CD4-positive, alpha-beta T cell treated with Interleukin-17A for 4 hours (primary cell): ENCODE results near the gene SSBP3.
"Not testable (repeated sequence)": the region's sequence is repeated elsewhere in the genome, so short reads cannot be mapped to it uniquely, and the experiment has no call there.

Experiments
- DNase-seq: peaks from one replicate; pipeline ENCODE4 v3.0.0-alpha.2; 2020; ENCODE audit warnings: mixed read lengths

Gene SSBP3

GRCh38 chr1:54239035-54239383 lies 167.2 kb downstream of the SSBP3 start:
- DNase-seq = no peak

- no peak for DNase-seq
Observed at GRCh38 chr1:54238353-54239034, 167.7 kb downstream of the SSBP3 start.

GRCh38 chr1:54237586-54237985 lies 168.6 kb downstream of the SSBP3 start:
- no peak for DNase-seq

GRCh38 chr1:54234284-54234683 lies 171.9 kb downstream of the SSBP3 start:
- no peak for DNase-seq

GRCh38 chr1:54233196-54233595 lies 173.0 kb downstream of the SSBP3 start:
- not testable (repeated sequence) for DNase-seq

GRCh38 chr1:54230507-54231339 lies 175.5 kb downstream of the SSBP3 start:
- no peak for DNase-seq

- DNase-seq = peak; percentile 10
Observed at GRCh38 chr1:54229281-54229891, 176.8 kb downstream of the SSBP3 start.

- no peak for DNase-seq
Observed at GRCh38 chr1:54228638-54229079, 177.5 kb downstream of the SSBP3 start.

- no peak for DNase-seq
Observed at GRCh38 chr1:54227891-54228310, 178.3 kb downstream of the SSBP3 start.

- no peak for DNase-seq
Observed at GRCh38 chr1:54227091-54227602, 179.0 kb downstream of the SSBP3 start.

GRCh38 chr1:54225986-54226559 lies 180.1 kb downstream of the SSBP3 start:
- DNase-seq = no peak

GRCh38 chr1:54225378-54225777 lies 180.8 kb downstream of the SSBP3 start:
- DNase-seq = no peak

- no peak for DNase-seq
Observed at GRCh38 chr1:54224233-54224632, 182.0 kb downstream of the SSBP3 start.

- no peak for DNase-seq
Observed at GRCh38 chr1:54223441-54224202, 182.6 kb downstream of the SSBP3 start.

GRCh38 chr1:54222711-54223110 lies 183.5 kb downstream of the SSBP3 start:
- DNase-seq = no peak

GRCh38 chr1:54221867-54222484 lies 184.2 kb downstream of the SSBP3 start:
- DNase-seq = no peak

GRCh38 chr1:54221113-54221834 lies 184.9 kb downstream of the SSBP3 start:
- no peak for DNase-seq

- no peak for DNase-seq
Observed at GRCh38 chr1:54220004-54220811, 186.0 kb downstream of the SSBP3 start.

- no peak for DNase-seq
Observed at GRCh38 chr1:54219688-54220003, 186.5 kb downstream of the SSBP3 start.

- no peak for DNase-seq
Observed at GRCh38 chr1:54218883-54219687, 187.1 kb downstream of the SSBP3 start.
